GM18502 (cell line): ENCODE results near the gene MYO15B.
A peak's percentile ranks its signal among the peaks of the same experiment; 100 is the strongest.
"Not testable (repeated sequence)": the region's sequence is repeated elsewhere in the genome, so short reads cannot be mapped to it uniquely, and the experiment has no call there.

Experiments
- ATAC-seq: cut with Tn5 transposase; IDR thresholded peaks from one replicate; pipeline ENCODE4 v1.9.1; 2021; ENCODE audit warnings: mild to moderate bottlenecking; ENCODE audit not compliant: unreplicated experiment, poor library complexity

Gene MYO15B

GRCh38 chr17:75635610-75636202 lies 48.1 kb downstream of the MYO15B start:
- no peak for ATAC-seq

DNA sequence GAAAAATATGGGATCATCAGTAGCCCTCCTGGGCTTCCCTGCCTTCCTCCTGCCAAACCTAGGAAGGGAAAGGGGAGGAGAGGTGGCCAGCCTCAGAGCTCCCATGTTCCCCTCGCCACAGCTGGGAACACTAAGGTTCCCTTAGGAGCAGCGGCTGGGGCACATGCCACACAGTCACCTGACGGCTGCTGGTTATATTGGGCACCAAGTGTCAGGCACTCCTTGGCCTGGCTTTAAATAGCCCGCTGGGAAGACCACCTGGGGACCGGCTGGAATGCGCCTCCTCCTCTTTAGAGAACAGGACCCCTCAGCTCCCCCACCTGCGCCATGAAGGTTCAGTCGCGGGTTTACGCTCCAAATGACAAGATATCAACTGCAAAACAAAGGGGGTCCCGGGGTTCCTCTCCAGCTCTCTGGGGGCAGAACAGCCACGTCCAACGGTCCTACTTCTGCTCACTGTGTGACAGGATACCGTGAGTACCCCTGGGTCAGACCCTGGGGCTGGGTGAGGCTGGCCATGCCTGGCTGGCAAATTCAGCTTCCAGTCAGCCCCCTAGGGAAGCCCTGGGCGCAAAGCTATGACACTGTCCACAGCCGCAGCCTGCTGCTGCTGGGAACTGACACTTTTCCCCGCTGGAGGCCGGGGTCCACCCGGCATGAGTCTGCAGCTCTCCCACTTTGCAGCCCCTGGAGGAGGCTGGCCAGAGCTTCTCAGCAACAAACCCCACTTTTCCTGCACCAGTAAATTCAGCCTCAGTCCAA lies 49.0 kb downstream of the MYO15B start:
- no peak for ATAC-seq

DNA sequence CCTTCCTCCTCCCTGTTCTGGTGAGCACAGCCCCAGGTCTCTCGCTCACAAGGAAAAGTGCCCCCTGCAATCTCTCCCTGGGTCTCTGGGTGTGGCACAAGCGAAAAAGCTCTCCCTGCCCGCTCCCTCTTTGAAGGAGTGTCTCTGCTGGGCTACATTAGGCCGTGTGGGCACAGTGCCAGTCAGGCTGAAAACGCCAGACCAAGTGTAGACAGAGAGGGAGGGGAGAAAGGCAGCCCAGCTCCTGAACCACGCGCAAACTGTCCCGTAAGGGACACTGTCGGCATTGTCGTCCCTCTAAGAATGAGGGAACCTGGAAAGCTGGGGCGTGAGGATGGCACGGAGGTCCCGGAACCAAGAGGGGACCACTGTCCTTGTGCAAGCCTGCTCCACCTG lies 49.5 kb downstream of the MYO15B start:
- no peak for ATAC-seq

GRCh38 chr17:75637551-75637950 lies 50.0 kb downstream of the MYO15B start:
- ATAC-seq, result no peak

- ATAC-seq, result not testable (repeated sequence)
These were observed 50.4 kb downstream of the MYO15B start for GRCh38 chr17:75638039-75638438.

DNA sequence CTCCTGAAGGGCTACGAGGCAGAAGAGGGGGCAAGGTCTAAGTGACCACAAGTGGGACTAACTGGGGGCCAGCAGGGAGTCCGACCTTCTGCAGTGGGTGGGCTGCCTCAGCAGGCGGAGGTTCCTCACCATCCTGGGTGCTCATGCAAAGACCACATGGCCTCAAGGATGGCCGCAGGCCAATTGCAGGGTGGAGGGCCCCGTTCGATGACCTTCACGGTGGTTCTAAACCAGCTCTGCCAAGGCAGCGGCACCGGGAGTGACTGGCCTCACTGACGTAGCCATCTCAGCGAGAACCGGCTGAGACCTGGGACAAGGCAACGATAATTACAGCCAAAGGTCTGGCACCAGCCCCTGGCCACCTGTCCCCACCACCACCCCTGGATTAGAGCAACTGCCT lies 51.3 kb downstream of the MYO15B start:
- no peak for ATAC-seq

DNA sequence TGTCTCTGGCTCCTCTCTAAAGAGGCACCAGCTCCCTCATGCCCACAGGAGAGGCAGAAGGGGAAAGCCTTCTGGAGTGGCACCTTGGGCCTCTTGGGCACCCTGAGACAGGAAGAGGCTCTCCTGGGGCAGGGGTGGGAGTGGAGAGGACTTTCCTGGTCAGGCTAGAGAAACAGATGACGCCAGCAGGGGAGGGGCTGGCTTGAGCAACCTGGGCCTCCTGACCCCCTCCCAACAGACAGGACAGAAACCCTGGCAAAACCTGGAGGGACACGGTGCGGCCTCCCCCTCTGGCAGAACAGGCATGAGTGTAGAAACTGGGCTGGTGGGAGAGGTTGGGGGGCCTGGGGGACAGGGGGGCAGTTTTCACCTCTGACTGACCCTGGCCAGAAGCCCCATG lies 51.7 kb downstream of the MYO15B start:
- ATAC-seq, result no peak

DNA sequence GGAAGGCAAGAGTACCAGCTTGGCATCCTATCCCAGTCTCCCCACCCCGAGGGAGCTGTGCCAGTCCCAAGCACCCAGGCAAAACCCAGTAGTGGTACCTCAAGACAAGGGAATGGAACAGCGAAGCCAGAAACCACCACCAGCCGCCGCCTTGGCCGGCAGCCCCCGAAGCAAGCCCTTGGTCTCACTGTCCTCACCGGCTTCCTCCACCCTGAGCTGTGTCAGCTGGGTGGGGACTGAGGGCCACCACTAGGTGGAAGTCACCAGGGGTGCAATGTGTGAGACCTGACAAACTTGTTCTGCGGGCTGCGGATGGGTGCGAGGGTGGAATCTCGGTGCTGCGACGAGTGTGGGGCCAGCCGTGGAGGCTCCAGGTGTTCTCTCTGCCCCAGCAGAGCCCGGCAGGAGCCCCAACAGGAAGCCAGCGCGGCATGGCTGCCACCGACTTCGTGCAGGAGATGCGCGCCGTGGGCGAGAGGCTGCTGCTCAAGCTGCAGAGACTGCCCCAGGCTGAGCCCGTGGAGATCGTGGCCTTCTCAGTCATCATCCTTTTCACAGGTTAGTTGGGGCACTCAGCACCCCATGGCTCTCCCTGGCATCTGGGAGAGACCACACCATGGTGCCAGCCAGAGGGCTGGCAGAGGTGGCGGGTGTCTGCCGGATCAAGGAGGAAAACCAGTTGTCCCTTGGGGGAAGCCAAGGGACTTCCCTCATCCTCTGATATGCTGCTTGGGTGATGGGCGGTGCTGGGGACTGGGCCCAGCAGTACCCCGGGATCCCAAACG lies 52.4 kb downstream of the MYO15B start:
- ATAC-seq, result no peak

- no peak for ATAC-seq
These were observed 53.0 kb downstream of the MYO15B start for GRCh38 chr17:75640556-75641119.

DNA sequence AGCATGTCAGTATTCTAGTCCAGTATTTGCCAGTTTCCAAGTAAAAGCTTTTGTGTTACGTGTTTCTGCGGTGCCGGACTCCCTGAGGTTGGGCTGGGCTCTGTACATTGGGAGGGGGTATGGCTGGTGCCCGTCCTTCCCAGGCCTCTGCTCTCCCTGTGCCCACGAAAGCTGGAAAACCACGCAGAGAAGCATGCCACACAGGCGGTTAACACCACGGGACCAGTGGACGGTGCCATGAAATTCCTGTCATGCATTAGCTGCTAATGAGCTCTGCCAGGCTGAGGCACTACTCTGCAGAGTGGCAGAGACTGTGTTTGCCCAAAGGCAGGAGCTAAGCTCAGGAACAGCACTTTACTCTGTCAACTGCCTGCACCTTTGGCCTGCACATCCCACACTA lies 53.7 kb downstream of the MYO15B start:
- ATAC-seq, result no peak

GRCh38 chr17:75642182-75642783 lies 54.7 kb downstream of the MYO15B start:
- no peak for ATAC-seq

- ATAC-seq, result no peak
These were observed 55.4 kb downstream of the MYO15B start for GRCh38 chr17:75642784-75643642.

DNA sequence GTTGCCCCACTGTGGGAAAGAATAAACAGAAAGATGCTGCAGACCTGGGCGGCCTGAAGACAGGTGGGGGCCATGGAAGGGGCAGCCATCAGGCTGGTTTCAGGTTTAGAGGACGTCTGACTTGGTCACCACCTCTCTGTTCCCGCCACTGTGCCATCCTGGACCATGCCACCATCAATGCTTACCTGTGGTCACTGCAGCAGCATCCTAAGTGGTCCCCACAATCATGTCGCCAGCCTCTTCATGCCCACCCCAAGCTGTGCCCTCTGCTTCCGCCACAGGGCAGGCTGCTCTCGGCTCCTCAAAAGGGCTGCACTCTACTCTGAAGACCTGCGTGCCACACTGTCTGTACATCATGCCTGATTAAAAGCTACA lies 56.0 kb downstream of the MYO15B start:
- no peak for ATAC-seq

DNA sequence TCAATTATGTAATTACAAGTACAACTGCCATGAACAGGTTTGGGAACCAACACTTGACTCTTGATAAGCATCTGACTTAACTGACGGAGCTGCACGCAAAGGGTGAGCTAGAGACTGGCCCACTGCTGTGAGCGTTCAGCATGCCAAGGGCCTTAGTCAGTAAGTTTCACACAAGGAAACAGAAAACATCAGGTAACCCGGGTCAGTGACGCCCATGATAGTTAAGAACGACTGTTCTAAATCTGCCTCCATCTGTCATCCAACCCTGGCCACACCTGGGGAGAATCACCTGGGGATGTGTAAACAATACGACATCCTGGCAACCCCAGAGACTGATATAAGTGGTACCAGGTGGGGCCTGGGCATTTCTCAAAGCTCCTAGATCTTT lies 57.9 kb downstream of the MYO15B start:
- no peak for ATAC-seq

GRCh38 chr17:75645889-75646637 lies 58.5 kb downstream of the MYO15B start:
- ATAC-seq, result peak; percentile 67

DNA sequence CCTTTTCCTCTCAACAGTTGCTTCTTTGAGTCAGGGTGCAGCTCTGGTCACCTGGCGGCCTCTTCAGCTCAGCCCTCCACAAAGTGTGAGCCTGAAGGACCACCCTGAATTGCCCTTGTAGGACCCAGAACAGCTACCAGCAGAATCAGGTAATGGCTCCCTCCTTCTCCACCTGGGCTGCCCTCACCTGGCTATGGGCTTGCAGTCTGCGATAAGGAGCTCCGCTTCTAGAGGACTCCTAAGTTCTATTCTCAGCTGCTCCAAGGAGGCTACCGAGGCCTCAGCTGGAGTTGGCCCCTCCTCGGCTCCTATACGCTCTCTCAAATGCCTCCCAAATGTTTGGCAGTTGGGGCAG lies 59.0 kb downstream of the MYO15B start:
- ATAC-seq, result no peak

DNA sequence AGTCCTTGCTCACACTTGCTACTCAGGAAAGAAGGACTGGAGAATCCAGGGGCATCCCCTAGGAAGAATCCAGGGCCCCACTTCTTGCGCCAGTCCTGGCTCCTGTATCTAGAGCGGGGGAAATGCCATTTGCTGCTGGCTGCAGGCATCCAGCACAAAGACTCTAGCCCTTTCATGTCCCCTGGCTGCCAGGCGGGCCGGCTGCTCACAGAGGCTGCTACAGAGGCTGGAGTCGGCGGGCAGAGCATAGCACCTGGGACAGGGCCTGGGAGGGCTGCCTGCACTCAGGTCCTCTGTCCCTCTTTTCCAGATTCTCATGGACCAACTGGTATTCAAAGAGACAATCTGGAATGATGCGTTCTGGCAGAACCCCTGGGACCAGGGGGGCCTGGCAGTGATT lies 59.5 kb downstream of the MYO15B start:
- no peak for ATAC-seq

GRCh38 chr17:75647921-75648320 lies 60.3 kb downstream of the MYO15B start:
- no peak for ATAC-seq

DNA sequence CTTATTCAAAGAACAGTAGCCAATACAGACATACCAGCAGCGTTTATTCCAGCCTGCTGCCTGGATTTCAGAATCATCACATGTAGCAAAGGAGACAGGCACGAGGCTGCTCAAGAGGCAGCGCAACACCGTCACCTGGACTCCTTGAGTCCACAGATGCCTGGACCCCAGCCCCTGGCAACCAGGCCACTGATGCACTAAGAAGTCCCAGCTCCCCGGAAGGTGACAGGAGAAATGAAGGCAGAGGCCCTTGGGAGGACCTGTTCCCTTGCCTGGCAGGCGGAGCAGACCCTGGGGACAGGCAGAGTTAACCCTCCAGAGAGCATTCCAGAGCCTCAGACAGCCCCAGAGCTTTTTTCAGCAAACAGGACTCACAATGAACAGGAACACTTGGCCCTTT lies 62.1 kb downstream of the MYO15B start:
- ATAC-seq, result no peak
